OCI-LY1 (cell line): ENCODE measurements around the gene KCNMA1.

ENCODE experiments used
- H2AFZ ChIP-seq: fragments of 200-600 bp; sonication (generic), shearing (Covaris generic); 2 replicates; pipeline ENCODE4 v1.6.0; 2014; ENCODE audit warnings: antibody characterized with exemption, mild to moderate bottlenecking, low read length
- H3F3A ChIP-seq: fragments of 200-600 bp; sonication (generic), shearing (Covaris generic); 2 replicates; pipeline ENCODE4 v1.6.0; 2014; ENCODE audit warnings: mild to moderate bottlenecking, antibody characterized with exemption, low read length, moderate library complexity; ENCODE audit not compliant: insufficient read depth
- H3K27ac ChIP-seq: fragments of 200-600 bp; sonication (generic); 2 replicates; pipeline ENCODE4 v1.5.1; 2014; ENCODE audit warnings: low read length, mixed run types, mild to moderate bottlenecking, low read depth; ENCODE audit not compliant: poor library complexity, severe bottlenecking
- H3K27me3 ChIP-seq: fragments of 200-600 bp; sonication (generic); 2 replicates; pipeline ENCODE4 v1.6.0; 2014; ENCODE audit warnings: antibody characterized with exemption, mild to moderate bottlenecking, low read length, moderate library complexity; ENCODE audit not compliant: insufficient read depth
- H3K36me3 ChIP-seq: fragments of 200-600 bp; sonication (generic); 2 replicates; pipeline ENCODE4 v1.6.1; 2014; ENCODE audit warnings: mild to moderate bottlenecking, antibody characterized with exemption, low read length, moderate library complexity, mixed read lengths; ENCODE audit not compliant: insufficient read depth
- H3K4me1 ChIP-seq: fragments of 200-600 bp; sonication (generic); 2 replicates; pipeline ENCODE4 v1.5.1; 2014; ENCODE audit warnings: mild to moderate bottlenecking, low read length, moderate library complexity; ENCODE audit not compliant: insufficient read depth, severe bottlenecking
- H3K4me2 ChIP-seq: fragments of 200-600 bp; sonication (generic), shearing (Covaris generic); 2 replicates; pipeline ENCODE4 v1.6.1; 2014; ENCODE audit warnings: low read length
- H3K4me3 ChIP-seq: fragments of 200-600 bp; sonication (generic); 2 replicates; pipeline ENCODE4 v1.5.1; 2014; ENCODE audit warnings: low read length, low read depth, mild to moderate bottlenecking, mixed read lengths; ENCODE audit not compliant: poor library complexity, severe bottlenecking
- H3K79me2 ChIP-seq: fragments of 200-600 bp; shearing (Covaris generic); 2 replicates; pipeline ENCODE4 v1.6.1; 2016; ENCODE audit warnings: mixed run types, low read length, mixed read lengths; ENCODE audit not compliant: insufficient read depth
- H3K9ac ChIP-seq: fragments of 200-600 bp; sonication (generic), shearing (Covaris generic); 2 replicates; pipeline ENCODE4 v1.6.1; 2014; ENCODE audit warnings: mild to moderate bottlenecking, low read length, mixed read lengths
- H3K9me2 ChIP-seq: fragments of 200-600 bp; sonication (generic), shearing (Covaris generic); 2 replicates; pipeline ENCODE4 v1.6.1; 2014; ENCODE audit warnings: low read depth, mild to moderate bottlenecking, low read length, mixed read lengths
- H3K9me3 ChIP-seq: fragments of 200-600 bp; shearing (Covaris generic); 2 replicates; pipeline ENCODE4 v1.6.1; 2014; ENCODE audit warnings: low read length, mixed read lengths
- H4K20me1 ChIP-seq: fragments of 200-600 bp; sonication (generic), shearing (Covaris generic); 2 replicates; pipeline ENCODE4 v1.6.0; 2016; ENCODE audit warnings: mild to moderate bottlenecking, low read length; ENCODE audit not compliant: insufficient read depth
- EZH2 ChIP-seq: fragments of 200-600 bp; sonication (generic), shearing (Covaris generic); IDR thresholded peaks from 2 replicates; pipeline ENCODE4 v1.8.0; 2017; ENCODE audit warnings: borderline replicate concordance, mixed run types, mild to moderate bottlenecking, antibody characterized with exemption, low read length, moderate library complexity, mixed read lengths
- TF ChIP-seq, protein P1 (sequence below): fragments of 200-600 bp; sonication (generic), shearing (Covaris generic); IDR thresholded peaks from 2 replicates; pipeline ENCODE4 v1.5.1; 2017; ENCODE audit warnings: mild to moderate bottlenecking, antibody characterized with exemption, low read length, moderate library complexity, mixed read lengths

KCNMA1 gene

GRCh38 chr10:77313066-77313750 lies 324.4 kb downstream of the KCNMA1 start:
- H3K79me2 ChIP-seq, result no peaks in the 10 kb centered on the region
- no peak overlapping the region for H2AFZ ChIP-seq
- H3K27ac ChIP-seq, result no peak overlapping the region
- H3K4me1 ChIP-seq, result no peaks in the 10 kb centered on the region
- H3K4me3 ChIP-seq, result no peak overlapping the region
- H3K9ac ChIP-seq, result no peak overlapping the region
- no peaks in the 10 kb centered on the region for H3K36me3 ChIP-seq
- H3K9me2 ChIP-seq, result no peaks in the 10 kb centered on the region
- no peaks in the 10 kb centered on the region for H4K20me1 ChIP-seq
- no peaks in the 10 kb centered on the region for H3F3A ChIP-seq
- no peaks in the 10 kb centered on the region for H3K9me3 ChIP-seq
- TF ChIP-seq, protein P1, sequence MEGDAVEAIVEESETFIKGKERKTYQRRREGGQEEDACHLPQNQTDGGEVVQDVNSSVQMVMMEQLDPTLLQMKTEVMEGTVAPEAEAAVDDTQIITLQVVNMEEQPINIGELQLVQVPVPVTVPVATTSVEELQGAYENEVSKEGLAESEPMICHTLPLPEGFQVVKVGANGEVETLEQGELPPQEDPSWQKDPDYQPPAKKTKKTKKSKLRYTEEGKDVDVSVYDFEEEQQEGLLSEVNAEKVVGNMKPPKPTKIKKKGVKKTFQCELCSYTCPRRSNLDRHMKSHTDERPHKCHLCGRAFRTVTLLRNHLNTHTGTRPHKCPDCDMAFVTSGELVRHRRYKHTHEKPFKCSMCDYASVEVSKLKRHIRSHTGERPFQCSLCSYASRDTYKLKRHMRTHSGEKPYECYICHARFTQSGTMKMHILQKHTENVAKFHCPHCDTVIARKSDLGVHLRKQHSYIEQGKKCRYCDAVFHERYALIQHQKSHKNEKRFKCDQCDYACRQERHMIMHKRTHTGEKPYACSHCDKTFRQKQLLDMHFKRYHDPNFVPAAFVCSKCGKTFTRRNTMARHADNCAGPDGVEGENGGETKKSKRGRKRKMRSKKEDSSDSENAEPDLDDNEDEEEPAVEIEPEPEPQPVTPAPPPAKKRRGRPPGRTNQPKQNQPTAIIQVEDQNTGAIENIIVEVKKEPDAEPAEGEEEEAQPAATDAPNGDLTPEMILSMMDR, result no peak
- TF ChIP-seq EZH2, result no peak
- no peaks in the 10 kb centered on the region for H3K27me3 ChIP-seq
- no peak overlapping the region for H3K4me2 ChIP-seq

- H3K9me3 ChIP-seq, result no peaks in the 10 kb centered on the region
- no peaks in the 10 kb centered on the region for H3K79me2 ChIP-seq
- H3F3A ChIP-seq, result no peaks in the 10 kb centered on the region
- H3K27me3 ChIP-seq, result no peaks in the 10 kb centered on the region
- H2AFZ ChIP-seq, result no peak overlapping the region
- no peak overlapping the region for H3K4me3 ChIP-seq
- H3K36me3 ChIP-seq, result no peaks in the 10 kb centered on the region
- TF ChIP-seq, protein P1, result no peak
- TF ChIP-seq EZH2, result no peak
- no peaks in the 10 kb centered on the region for H4K20me1 ChIP-seq
- H3K4me2 ChIP-seq, result no peak overlapping the region
- H3K27ac ChIP-seq, result no peak overlapping the region
- no peak overlapping the region for H3K9ac ChIP-seq
- no peaks in the 10 kb centered on the region for H3K9me2 ChIP-seq
- no peaks in the 10 kb centered on the region for H3K4me1 ChIP-seq
Observed at GRCh38 chr10:77311186-77311585, 326.4 kb downstream of the KCNMA1 start.

- H2AFZ ChIP-seq, result no peak overlapping the region
- no peak for TF ChIP-seq EZH2
- no peaks in the 10 kb centered on the region for H3K36me3 ChIP-seq
- no peaks in the 10 kb centered on the region for H3K9me3 ChIP-seq
- H3K9ac ChIP-seq, result no peak overlapping the region
- no peaks in the 10 kb centered on the region for H3K4me1 ChIP-seq
- H3K27ac ChIP-seq, result no peak overlapping the region
- no peak overlapping the region for H3K4me2 ChIP-seq
- no peaks in the 10 kb centered on the region for H3F3A ChIP-seq
- H3K4me3 ChIP-seq, result no peak overlapping the region
- no peaks in the 10 kb centered on the region for H3K9me2 ChIP-seq
- H3K27me3 ChIP-seq, result no peaks in the 10 kb centered on the region
- H3K79me2 ChIP-seq, result no peaks in the 10 kb centered on the region
- no peaks in the 10 kb centered on the region for H4K20me1 ChIP-seq
Observed at GRCh38 chr10:77310288-77310840, 327.2 kb downstream of the KCNMA1 start.

DNA sequence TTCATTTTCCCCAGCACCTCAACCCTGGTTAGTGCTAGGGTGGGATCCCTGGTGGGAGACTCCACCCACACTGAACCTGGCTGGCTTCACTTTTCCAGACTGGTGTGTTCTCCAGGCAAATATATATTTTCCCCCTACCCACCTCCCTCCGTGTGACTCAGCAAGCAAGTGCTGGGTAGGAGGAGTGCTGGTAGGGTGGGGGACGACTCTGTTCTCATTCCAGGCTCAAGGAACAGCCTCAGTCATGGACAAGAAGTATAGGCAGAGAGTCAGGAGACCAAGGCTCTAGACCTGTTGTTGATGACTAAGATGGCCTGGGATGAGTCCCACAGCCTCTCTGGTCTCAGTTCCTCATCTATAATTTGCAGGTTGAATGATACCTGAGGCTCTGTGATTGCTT lies 328.1 kb downstream of the KCNMA1 start:
- no peak overlapping the region for H2AFZ ChIP-seq
- H3K9me3 ChIP-seq, result no peaks in the 10 kb centered on the region
- H3K9ac ChIP-seq, result no peak overlapping the region
- H3K4me3 ChIP-seq, result no peak overlapping the region
- H3K4me1 ChIP-seq, result no peaks in the 10 kb centered on the region
- H3K27ac ChIP-seq, result no peak overlapping the region
- no peaks in the 10 kb centered on the region for H3K36me3 ChIP-seq
- TF ChIP-seq EZH2, result no peak
- TF ChIP-seq, protein P1, result no peak
- no peaks in the 10 kb centered on the region for H3K9me2 ChIP-seq
- H3F3A ChIP-seq, result no peaks in the 10 kb centered on the region
- no peaks in the 10 kb centered on the region for H3K27me3 ChIP-seq
- H3K4me2 ChIP-seq, result no peak overlapping the region
- H3K79me2 ChIP-seq, result no peaks in the 10 kb centered on the region
- H4K20me1 ChIP-seq, result no peaks in the 10 kb centered on the region
